Mesendoderm (in vitro differentiated cells): ENCODE results near the gene THAP6. TPM values are rescaled to one million over a fixed set of nuclear protein-coding genes. Genes with fewer than 3 reads are reported as not detected.

Source experiments
- DNase-seq: peaks from one replicate; pipeline ENCODE4 v3.0.0; 2013
- H2AK5ac ChIP-seq: 2 replicates; pipeline ENCODE4 v1.6.1; 2013; ENCODE audit warnings: low read length, inconsistent platforms
- H2BK120ac ChIP-seq: 2 replicates; pipeline ENCODE4 v1.6.1; 2013; ENCODE audit warnings: low read depth, mild to moderate bottlenecking, low read length, moderate library complexity, mixed read lengths
- H2BK15ac ChIP-seq: replicated peaks from 2 replicates; pipeline ENCODE4 v1.6.1; 2013; ENCODE audit warnings: low read depth, mild to moderate bottlenecking, moderate library complexity
- H2BK5ac ChIP-seq: 2 replicates; pipeline ENCODE4 v1.6.1; 2013; ENCODE audit warnings: low read length, inconsistent platforms
- H3K18ac ChIP-seq: 2 replicates; pipeline ENCODE4 v1.6.1; 2013; ENCODE audit warnings: mild to moderate bottlenecking, low read length, mixed read lengths
- H3K23ac ChIP-seq: one replicate; pipeline ENCODE4 v1.6.1; 2013; ENCODE audit warnings: low read length
- H3K27ac ChIP-seq: 2 replicates; pipeline ENCODE4 v1.5.1; 2013; ENCODE audit warnings: low read depth, mild to moderate bottlenecking, inconsistent platforms, low read length, moderate library complexity
- H3K27me3 ChIP-seq: 2 replicates; pipeline ENCODE4 v1.6.1; 2013; ENCODE audit warnings: low read length, control low read depth, mild to moderate bottlenecking, inconsistent platforms; ENCODE audit not compliant: insufficient read depth, poor library complexity
- H3K36me3 ChIP-seq: 2 replicates; pipeline ENCODE4 v1.6.1; 2013; ENCODE audit warnings: low read length, inconsistent platforms; ENCODE audit not compliant: control insufficient read depth, insufficient read depth
- H3K4ac ChIP-seq: one replicate; pipeline ENCODE4 v1.6.1; 2013; ENCODE audit warnings: low read depth, mild to moderate bottlenecking, low read length, moderate library complexity
- H3K4me1 ChIP-seq: 2 replicates; pipeline ENCODE4 v1.6.1; 2013; ENCODE audit warnings: low read depth, low read length, inconsistent platforms; ENCODE audit not compliant: control insufficient read depth
- H3K4me2 ChIP-seq: 2 replicates; pipeline ENCODE4 v1.6.1; 2013; ENCODE audit warnings: low read length
- H3K4me3 ChIP-seq: 2 replicates; pipeline ENCODE4 v1.5.1; 2013; ENCODE audit warnings: mild to moderate bottlenecking, low read length
- H3K56ac ChIP-seq: one replicate; pipeline ENCODE4 v1.6.1; 2013; ENCODE audit warnings: low read length
- H3K79me1 ChIP-seq: 2 replicates; pipeline ENCODE4 v1.6.1; 2013; ENCODE audit warnings: low read length, inconsistent platforms
- H3K79me2 ChIP-seq: 2 replicates; pipeline ENCODE4 v1.6.1; 2013; ENCODE audit warnings: mild to moderate bottlenecking, low read length; ENCODE audit not compliant: control insufficient read depth, insufficient read depth
- H3K9ac ChIP-seq: 2 replicates; pipeline ENCODE4 v1.6.1; 2013; ENCODE audit warnings: low read length, inconsistent platforms
- H4K5ac ChIP-seq: one replicate; pipeline ENCODE4 v1.6.1; 2013; ENCODE audit warnings: low read length
- H4K8ac ChIP-seq: one replicate; pipeline ENCODE4 v1.6.1; 2013; ENCODE audit warnings: low read depth, mild to moderate bottlenecking, control low read depth, low read length, moderate library complexity
- WGBS: extraction: QIAGEN DNeasy Blood & Tissue Kit; methylation state at CpG from one replicate; pipeline ENCODE4 v1.1.7; 2013; ENCODE audit warnings: low lambda C conversion rate, missing lambda C conversion rate; ENCODE audit not compliant: insufficient coverage; ENCODE audit errors: extremely low coverage; 5-methylcytosine and 5-hydroxymethylcytosine counted together
- polyA plus RNA-seq, 2 experiments: library from polyadenylated mRNA; stranded (reverse); fragments of 200-250 nt; gene quantifications; one replicate each; pipeline ENCODE4 v1.2.3, GENCODE V29; 2013

Gene THAP6
- 5.4 TPM for polyA plus RNA-seq (2013, experiment 1 of 2)
- 5.1 TPM for polyA plus RNA-seq (2013, experiment 2 of 2)

GRCh38 chr4:75514131-75514948, at the start of gene THAP6, which contains the start of gene RCHY1:
THAP6 (plus strand) TSS chr4:75514473; CDS start chr4:75515453, 980 bp downstream.
RCHY1 (minus strand) TSS chr4:75514403; CDS start chr4:75514286, 117 bp downstream.
- Histone ChIP-seq H3K18ac (peak within 1 kb of the TSS; percentile 64), H3K4me3 (peak within 1 kb of the TSS; percentile 94), H3K79me2 (peaks cover 13% of the 10 kb centered on the region), H4K5ac (peak within 1 kb of the TSS; percentile 33), H3K4ac (no peak within 1 kb of the TSS), H3K9ac (peak within 1 kb of the TSS; percentile 96), H3K4me1 (peaks cover 9% of the 10 kb centered on the region), H2BK15ac (no peak within 1 kb of the TSS), H3K36me3 (no peaks in the 10 kb centered on the region), H2BK5ac (peak within 1 kb of the TSS; percentile 62), H3K56ac (peak within 1 kb of the TSS; percentile 97), H4K8ac (peak within 1 kb of the TSS; percentile 68), H3K23ac (peak within 1 kb of the TSS; percentile 83), H2BK120ac (peak within 1 kb of the TSS; percentile 28), H3K27me3 (no peaks in the 10 kb centered on the region), H3K27ac (peak within 1 kb of the TSS; percentile 82), H3K4me2 (peak within 1 kb of the TSS; percentile 94), H2AK5ac (no peak within 1 kb of the TSS), H3K79me1 (peaks cover 10% of the 10 kb centered on the region)
- peak; percentile 99 for DNase-seq
- WGBS: no CpG with 5 or more reads among the region's 61 CpGs

- Histone ChIP-seq H3K18ac (no peak overlapping the region), H3K27ac (no peak overlapping the region), H2BK120ac (no peak overlapping the region), H3K27me3 (no peaks in the 10 kb centered on the region), H3K4me2 (no peak overlapping the region), H4K8ac (no peak overlapping the region), H2BK5ac (no peak overlapping the region), H3K56ac (no peak overlapping the region), H3K79me2 (no peaks in the 10 kb centered on the region), H3K4me3 (no peak overlapping the region), H2AK5ac (no peak overlapping the region), H4K5ac (no peak overlapping the region), H3K79me1 (no peaks in the 10 kb centered on the region), H3K4ac (no peak overlapping the region), H3K23ac (no peak overlapping the region), H3K4me1 (no peaks in the 10 kb centered on the region), H2BK15ac (no peak overlapping the region), H3K9ac (no peak overlapping the region), H3K36me3 (no peaks in the 10 kb centered on the region)
- WGBS: no CpG with 5 or more reads among the region's 1 CpG
- DNase-seq: no peak
These were observed 44.4 kb upstream of the THAP6 start for GRCh38 chr4:75469896-75470295.

- no CpG with 5 or more reads among the region's 1 CpG for WGBS
- no peak overlapping the region for H3K18ac ChIP-seq
- H3K4me3 ChIP-seq: no peak overlapping the region
- no peak overlapping the region for H2BK5ac ChIP-seq
- no peaks in the 10 kb centered on the region for H3K4me1 ChIP-seq
- no peak overlapping the region for H3K4me2 ChIP-seq
- H3K56ac ChIP-seq: no peak overlapping the region
- no peak overlapping the region for H4K8ac ChIP-seq
- no peaks in the 10 kb centered on the region for H3K79me1 ChIP-seq
- no peak overlapping the region for H2BK120ac ChIP-seq
- no peak overlapping the region for H3K9ac ChIP-seq
- no peaks in the 10 kb centered on the region for H3K27me3 ChIP-seq
- H3K23ac ChIP-seq: no peak overlapping the region
- no peak overlapping the region for H2AK5ac ChIP-seq
- no peak for DNase-seq
- no peak overlapping the region for H2BK15ac ChIP-seq
- no peaks in the 10 kb centered on the region for H3K79me2 ChIP-seq
- no peaks in the 10 kb centered on the region for H3K36me3 ChIP-seq
- H3K27ac ChIP-seq: no peak overlapping the region
- H3K4ac ChIP-seq: no peak overlapping the region
- no peak overlapping the region for H4K5ac ChIP-seq
These were observed 43.5 kb upstream of the THAP6 start for GRCh38 chr4:75470738-75471137.

- no peak overlapping the region for H2AK5ac ChIP-seq
- H3K9ac ChIP-seq: no peak overlapping the region
- H3K56ac ChIP-seq: no peak overlapping the region
- H3K18ac ChIP-seq: no peak overlapping the region
- no peak overlapping the region for H4K5ac ChIP-seq
- H3K79me2 ChIP-seq: no peaks in the 10 kb centered on the region
- H3K4me2 ChIP-seq: no peak overlapping the region
- no peak overlapping the region for H2BK5ac ChIP-seq
- H3K4ac ChIP-seq: no peak overlapping the region
- no peak overlapping the region for H3K27ac ChIP-seq
- H3K27me3 ChIP-seq: no peaks in the 10 kb centered on the region
- no CpG with 5 or more reads among the region's 3 CpGs for WGBS
- no peaks in the 10 kb centered on the region for H3K36me3 ChIP-seq
- no peak overlapping the region for H4K8ac ChIP-seq
- no peak overlapping the region for H3K23ac ChIP-seq
- H2BK15ac ChIP-seq: no peak overlapping the region
- no peak for DNase-seq
- no peaks in the 10 kb centered on the region for H3K4me1 ChIP-seq
- no peaks in the 10 kb centered on the region for H3K79me1 ChIP-seq
- no peak overlapping the region for H3K4me3 ChIP-seq
- no peak overlapping the region for H2BK120ac ChIP-seq
These were observed 37.1 kb upstream of the THAP6 start for GRCh38 chr4:75477201-75477600.

GRCh38 chr4:75484190-75484589, 30.1 kb upstream of the THAP6 start:
- Histone ChIP-seq H3K56ac (no peak overlapping the region), H2BK5ac (no peak overlapping the region), H3K79me2 (no peaks in the 10 kb centered on the region), H2AK5ac (no peak overlapping the region), H3K79me1 (no peaks in the 10 kb centered on the region), H2BK15ac (no peak overlapping the region), H3K9ac (no peak overlapping the region), H3K4me2 (no peak overlapping the region), H3K27me3 (no peaks in the 10 kb centered on the region), H3K27ac (no peak overlapping the region), H3K36me3 (peaks cover 2% of the 10 kb centered on the region), H4K8ac (no peak overlapping the region), H3K4ac (no peak overlapping the region), H3K18ac (no peak overlapping the region), H2BK120ac (no peak overlapping the region), H3K4me1 (no peaks in the 10 kb centered on the region), H3K23ac (no peak overlapping the region), H4K5ac (no peak overlapping the region), H3K4me3 (no peak overlapping the region)
- WGBS: no CpG with 5 or more reads among the region's 4 CpGs
- DNase-seq: no peak
